Measurements from ENCODE around the gene FRAT2. TPM values are rescaled to one million over a fixed set of nuclear protein-coding genes. Genes with fewer than 3 reads are reported as not detected.

The FRAT2 gene
- total RNA-seq, 4 donors from 2014 or later: 19.0 to 31.7 (median 24.0) TPM

GRCh38 chr10:97335188-97335619 lies 675 bp upstream of the FRAT2 start:
- DNase-seq: peak in 1 of 3 donors; percentile 54
- peak overlapping the region; percentile 91 to 98 (median 94) for H3K27ac ChIP-seq
- no peaks in the 10 kb centered on the region for H3K9me3 ChIP-seq
- H3K4me3 ChIP-seq: peak overlapping the region; percentile 74 to 99 (median 93)
- H3K27me3 ChIP-seq: no peaks in the 10 kb centered on the region
- peaks cover 0 to 20% (median 11%) of the 10 kb centered on the region in 4 donors for H3K4me1 ChIP-seq
- TF ChIP-seq CTCF (IDR thresholded peaks at IDR 0.05) (no peak), POLR2A (IDR thresholded peaks at IDR 0.05) (no peak)
- no peaks in the 10 kb centered on the region for H3K36me3 ChIP-seq

GRCh38 chr10:97333601-97334369 lies 744 bp downstream of the FRAT2 start:
- H3K27me3 ChIP-seq: no peaks in the 10 kb centered on the region
- peaks cover 0 to 34% (median 11%) of the 10 kb centered on the region in 4 donors for H3K4me1 ChIP-seq
- peak overlapping the region; percentile 91 to 98 (median 94) for H3K27ac ChIP-seq
- H3K36me3 ChIP-seq: peaks cover 0 to 7% (median 0%) of the 10 kb centered on the region in 3 donors
- peak overlapping the region; percentile 74 to 99 (median 93) for H3K4me3 ChIP-seq
- no peaks in the 10 kb centered on the region for H3K9me3 ChIP-seq
- DNase-seq: peak; percentile 46 to 76 (median 72)
- TF ChIP-seq POLR2A (IDR thresholded peaks at IDR 0.05): peak; percentile 33 to 37
- no peak for TF ChIP-seq CTCF (IDR thresholded peaks at IDR 0.05)

GRCh38 chr10:97333351-97333600 lies 1.3 kb downstream of the FRAT2 start:
- Histone ChIP-seq H3K4me3 (peak overlapping the region; percentile 74 to 99 (median 93)), H3K27ac (peak overlapping the region; percentile 91 to 98 (median 94)), H3K36me3 (peaks cover 0 to 11% (median 0%) of the 10 kb centered on the region in 3 donors), H3K27me3 (no peaks in the 10 kb centered on the region), H3K9me3 (no peaks in the 10 kb centered on the region), H3K4me1 (peaks cover 0 to 36% (median 11%) of the 10 kb centered on the region in 4 donors)
- no peak for TF ChIP-seq CTCF (IDR thresholded peaks at IDR 0.05)
- no peak for TF ChIP-seq POLR2A (IDR thresholded peaks at IDR 0.05)
- DNase-seq: no peak

GRCh38 chr10:97332591-97333350 lies 1.8 kb downstream of the FRAT2 start:
- Histone ChIP-seq H3K36me3 (peaks cover 0 to 12% (median 0%) of the 10 kb centered on the region in 3 donors), H3K9me3 (no peaks in the 10 kb centered on the region), H3K27me3 (no peaks in the 10 kb centered on the region), H3K27ac (peak overlapping the region; percentile 91 to 98 (median 94)), H3K4me3 (peak overlapping the region; percentile 74 to 99 (median 93)), H3K4me1 (peaks cover 0 to 40% (median 11%) of the 10 kb centered on the region in 4 donors)
- DNase-seq: peak in 1 of 3 donors; percentile 66
- no peak for TF ChIP-seq POLR2A (IDR thresholded peaks at IDR 0.05)
- TF ChIP-seq CTCF (IDR thresholded peaks at IDR 0.05): peak in 2 of 6 experiments; percentile 24 to 33

GRCh38 chr10:97331153-97331703 lies 3.3 kb downstream of the FRAT2 start:
- H3K36me3 ChIP-seq: peaks cover 0 to 12% (median 0%) of the 10 kb centered on the region in 3 donors
- H3K4me3 ChIP-seq: peak overlapping the region in 2 of 4 donors; percentile 94 to 99
- no peaks in the 10 kb centered on the region for H3K27me3 ChIP-seq
- no peak overlapping the region for H3K27ac ChIP-seq
- H3K4me1 ChIP-seq: peaks cover 0 to 43% (median 11%) of the 10 kb centered on the region in 4 donors
- no peaks in the 10 kb centered on the region for H3K9me3 ChIP-seq
- TF ChIP-seq CTCF (IDR thresholded peaks at IDR 0.05) (no peak), POLR2A (IDR thresholded peaks at IDR 0.05) (no peak)
- DNase-seq: no peak
